Caki2 (cell line): Measurements from ENCODE around the gene TSPOAP1. TPM values are rescaled to one million over a fixed set of nuclear protein-coding genes. Genes with fewer than 3 reads are reported as not detected.

Experiments
- DNase-seq: peaks from one replicate; pipeline ENCODE4 v3.0.0-alpha.2; 2015; ENCODE audit warnings: low read depth
- in situ Hi-C: cut with HindIII; loops from 2 replicates; pipeline ENCODE4 v1.10.0; 2016; ENCODE audit warnings: low sequenced_read_pairs, low pct_unique_long_range_greater_than_20kb, mixed read lengths
- total RNA-seq: library from RNA; depleted of rRNA; stranded (reverse); fragments of >200 nt; shearing (Covaris generic); gene quantifications from 2 replicates; pipeline ENCODE4 v1.2.3, GENCODE V29; 2014; ENCODE audit warnings: low replicate concordance

Gene TSPOAP1
- total RNA-seq, 1 experiment from 2014 or later, result not detected

DNA sequence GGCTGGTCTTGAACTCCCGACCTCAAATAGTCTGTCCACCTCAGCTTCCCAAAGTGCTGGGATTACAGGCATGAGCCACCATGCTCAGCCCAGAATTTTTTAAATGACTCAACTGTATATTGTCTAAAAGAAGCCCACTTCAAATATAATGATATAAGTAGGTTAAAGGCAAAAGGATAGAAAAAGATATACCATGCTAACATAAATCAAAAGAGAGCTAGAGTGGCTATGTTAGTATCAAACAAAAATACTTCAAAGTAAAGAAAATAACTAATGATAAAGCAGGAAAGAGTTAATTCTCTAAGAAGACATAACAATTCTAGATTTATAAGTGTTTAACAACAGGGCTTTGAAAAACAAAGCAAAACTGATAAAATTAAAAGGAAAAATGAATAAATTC lies 34.6 kb downstream of the TSPOAP1 start:
- in situ Hi-C loops, result no loop called here

DNA sequence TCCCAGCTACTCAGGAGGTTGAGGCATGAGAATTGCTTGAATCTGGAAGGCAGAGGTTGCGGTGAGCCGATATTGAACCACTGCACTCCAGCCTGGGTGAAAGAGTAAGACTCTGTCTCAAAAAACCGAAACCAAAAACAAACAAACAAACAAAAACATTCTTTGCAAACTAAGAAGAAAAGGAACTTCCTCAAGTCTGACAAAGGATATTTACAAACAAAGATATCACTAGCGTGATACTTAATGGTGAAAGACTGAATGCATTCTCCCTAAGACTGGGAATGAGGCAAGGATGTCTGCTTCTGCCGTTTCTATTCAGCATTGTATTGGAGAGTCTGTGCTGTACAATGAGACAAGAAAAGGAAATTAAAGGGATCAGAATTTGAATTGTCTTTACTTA lies 37.3 kb downstream of the TSPOAP1 start:
- in situ Hi-C loops, result no loop called here
- DNase-seq, result no peak

More for the DNA sequence above, 34.6 kb downstream of the TSPOAP1 start:
- no peak for DNase-seq

- in situ Hi-C loops, result no loop called here
These were observed 38.7 kb downstream of the TSPOAP1 start for GRCh38 chr17:58289869-58290268.

GRCh38 chr17:58285422-58285810 lies 43.2 kb downstream of the TSPOAP1 start:
- no peak for DNase-seq
- in situ Hi-C loops, result no loop called here

More at GRCh38 chr17:58289869-58290268, 38.7 kb downstream of the TSPOAP1 start:
- peak; percentile 12 for DNase-seq

GRCh38 chr17:58284613-58285421 lies 43.8 kb downstream of the TSPOAP1 start:
- no peak for DNase-seq
- in situ Hi-C loops, result no loop called here

DNA sequence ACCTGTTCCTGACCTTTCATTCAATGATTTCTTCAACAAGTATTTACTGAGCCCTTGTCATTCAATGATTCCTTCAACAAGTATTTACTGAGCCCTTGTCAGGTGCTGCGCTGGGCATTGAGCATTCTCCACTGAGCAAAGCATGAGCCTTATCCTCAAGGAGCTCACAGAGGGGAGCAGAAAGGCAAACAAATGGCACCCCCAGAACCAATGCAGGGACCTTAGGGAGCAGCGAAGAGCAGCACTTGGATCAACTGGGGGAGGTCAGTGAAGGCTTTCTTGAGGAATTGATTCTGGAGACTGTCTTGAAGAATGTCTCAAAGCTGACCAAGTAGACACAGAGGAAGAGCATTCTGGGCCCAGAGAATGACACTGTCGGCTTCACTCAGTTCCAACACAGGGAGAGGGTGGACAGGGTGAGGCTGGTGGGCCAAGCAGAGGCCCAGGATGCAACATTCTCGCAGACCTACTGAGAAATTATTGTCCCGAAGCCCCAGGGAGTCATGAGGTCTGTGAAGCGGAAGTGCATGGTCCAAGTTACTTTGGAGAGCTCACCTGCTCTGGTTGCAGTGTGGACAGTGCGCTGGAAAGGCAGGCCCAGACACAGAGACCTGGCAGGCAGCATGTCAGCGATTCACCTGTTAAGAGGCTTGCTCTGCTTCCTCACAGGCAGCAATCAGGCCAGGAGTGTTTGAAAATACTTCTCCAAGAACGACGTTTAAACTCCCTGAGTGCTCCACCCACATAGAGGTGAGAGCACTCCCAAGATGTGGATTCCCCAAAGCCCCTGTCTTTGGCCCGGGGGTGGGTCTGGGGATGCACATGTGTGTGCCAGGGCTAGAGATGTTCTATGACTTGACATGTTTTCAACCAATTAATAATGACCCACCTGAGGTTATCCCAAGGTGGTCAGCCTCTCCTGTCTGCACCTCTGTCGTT lies 44.7 kb downstream of the TSPOAP1 start:
- no peak for DNase-seq
- in situ Hi-C loops, result no loop called here

DNA sequence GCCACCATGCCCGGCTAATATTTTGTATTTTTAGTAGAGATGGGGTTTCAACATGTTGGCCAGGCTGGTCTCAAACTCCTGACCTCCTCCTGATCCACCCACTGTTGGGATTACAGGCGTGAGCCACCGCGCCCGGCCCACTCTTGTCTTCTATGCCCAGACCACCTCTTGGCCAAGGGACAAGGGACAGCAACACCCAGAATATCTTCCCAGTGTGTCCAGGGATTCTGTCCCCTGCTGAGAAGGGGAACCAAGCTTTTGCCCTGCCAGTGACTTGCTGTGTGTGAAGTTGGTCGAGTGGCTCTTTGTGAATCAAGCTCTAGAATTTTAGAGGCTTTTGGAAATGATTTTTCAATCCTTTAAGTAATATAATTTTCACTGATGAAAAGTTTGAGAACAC lies 46.2 kb downstream of the TSPOAP1 start:
- DNase-seq, result no peak
- in situ Hi-C loops, result no loop called here

- DNase-seq, result no peak
- in situ Hi-C loops, result no loop called here
These were observed 47.0 kb downstream of the TSPOAP1 start for GRCh38 chr17:58281511-58282011.

GRCh38 chr17:58280480-58281217 lies 47.9 kb downstream of the TSPOAP1 start, which contains the start of gene MPO:
MPO (minus strand) TSS chr17:58280935; CDS start chr17:58280758, 177 bp downstream.
- in situ Hi-C loops, result no loop called here
- no peak for DNase-seq

DNA sequence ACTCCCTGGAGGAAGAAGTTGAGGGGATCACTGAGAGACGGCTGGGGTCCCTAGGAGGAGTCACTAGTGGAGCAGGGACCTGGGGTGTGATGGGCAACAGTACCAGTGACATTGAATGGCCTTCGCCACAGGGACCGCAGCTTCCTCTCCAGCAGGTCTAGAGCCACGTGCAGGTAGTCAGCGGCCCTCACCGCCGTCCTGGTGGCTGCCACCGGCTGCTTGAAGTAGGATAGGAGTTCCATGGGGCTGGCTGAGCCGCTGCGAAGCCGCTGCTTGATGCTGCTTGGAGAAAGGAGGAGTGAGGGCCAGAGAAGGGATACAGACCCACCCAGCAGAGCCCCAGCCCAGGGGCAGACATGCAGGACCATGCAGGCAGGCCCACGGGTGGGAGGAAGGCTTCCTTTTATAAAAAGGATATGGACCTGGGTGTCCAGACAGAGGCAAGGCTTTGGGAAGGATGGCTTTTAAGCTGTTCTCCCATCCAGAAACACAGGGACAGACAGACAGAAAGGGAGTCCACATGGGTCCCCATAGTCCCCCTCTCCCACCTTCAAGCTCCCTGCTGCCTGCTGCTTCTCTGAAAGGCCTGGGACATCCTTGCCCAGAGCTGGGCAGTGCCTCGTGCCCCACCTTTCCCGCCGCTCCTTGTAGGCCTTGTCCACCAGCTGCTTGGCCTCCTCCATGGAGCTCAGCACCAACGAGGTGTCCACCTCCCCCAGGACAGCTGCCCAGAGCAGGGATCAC lies 48.7 kb downstream of the TSPOAP1 start:
- in situ Hi-C loops, result no loop called here
- DNase-seq, result no peak

DNA sequence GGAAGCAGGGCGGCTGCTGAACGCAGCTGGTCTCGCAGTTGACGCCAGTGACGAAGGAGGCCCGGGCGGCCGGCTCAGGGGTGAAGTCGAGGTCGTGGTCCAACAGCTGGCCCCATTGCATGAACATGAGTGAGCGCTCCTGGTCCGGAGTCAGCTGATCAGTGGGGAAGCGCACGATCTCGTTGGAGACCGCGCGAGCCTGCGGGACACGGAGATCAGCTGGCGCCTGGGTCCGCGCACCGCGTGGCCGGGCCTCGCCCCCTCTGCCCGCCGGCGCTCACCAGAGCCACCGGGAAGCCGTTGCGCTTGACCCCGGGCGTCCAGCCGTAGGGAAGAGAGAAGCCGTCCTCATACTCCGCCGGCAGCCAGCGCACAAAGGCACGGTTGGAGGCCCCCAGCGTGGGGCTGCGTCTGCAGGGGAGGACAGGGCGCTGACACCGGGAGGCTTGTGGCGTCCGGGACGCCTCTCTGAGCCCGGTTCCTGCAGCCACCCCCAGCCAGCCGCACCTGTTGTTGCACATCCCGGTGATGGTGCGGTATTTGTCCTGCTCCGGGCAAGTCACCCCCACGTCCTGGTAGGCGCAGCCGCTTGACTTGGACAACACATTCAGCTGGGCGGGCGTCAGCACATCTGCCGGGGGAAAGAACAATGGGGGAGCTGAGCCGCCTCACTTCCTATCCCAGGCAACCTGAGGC lies 49.4 kb downstream of the TSPOAP1 start:
- DNase-seq, result no peak
- in situ Hi-C loops, result no loop called here

- in situ Hi-C loops, result no loop called here
- DNase-seq, result no peak
These were observed 50.0 kb downstream of the TSPOAP1 start for GRCh38 chr17:58278661-58279015.

- in situ Hi-C loops, result no loop called here
- DNase-seq, result no peak
These were observed 50.6 kb downstream of the TSPOAP1 start for GRCh38 chr17:58277802-58278595.

DNA sequence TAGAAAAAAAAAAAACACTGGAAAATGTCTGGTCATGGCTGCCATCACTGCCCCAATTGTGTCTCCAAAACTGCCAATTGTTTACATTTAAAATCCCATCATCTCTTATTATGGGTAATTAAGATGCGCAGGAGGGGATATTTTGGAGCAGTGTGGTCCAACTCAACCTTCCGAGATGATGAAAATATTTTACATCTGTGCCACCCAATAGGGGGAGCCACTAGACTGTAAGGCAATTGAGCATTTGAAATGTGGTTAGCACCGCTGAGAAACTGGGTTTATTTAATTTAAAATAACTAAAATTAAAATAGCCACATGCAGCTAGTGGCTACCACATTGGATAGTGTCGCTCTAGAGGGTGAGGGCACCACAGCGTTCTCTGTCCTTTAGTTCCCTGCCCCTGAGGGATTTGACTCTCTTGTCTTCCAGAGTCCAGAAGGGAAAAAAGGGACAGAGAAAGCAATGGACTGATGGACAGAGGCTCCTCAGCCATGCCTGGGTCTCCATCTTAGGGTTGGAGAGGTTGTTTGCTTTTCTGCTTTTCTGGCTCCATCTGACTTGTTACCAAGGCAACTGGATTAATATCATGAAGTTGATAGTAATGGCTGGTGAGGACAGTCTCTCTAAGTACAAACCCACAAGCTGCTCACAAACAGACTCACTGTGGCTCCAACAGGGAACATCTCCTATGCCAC lies 51.3 kb downstream of the TSPOAP1 start:
- in situ Hi-C loops, result no loop called here
- no peak for DNase-seq

DNA sequence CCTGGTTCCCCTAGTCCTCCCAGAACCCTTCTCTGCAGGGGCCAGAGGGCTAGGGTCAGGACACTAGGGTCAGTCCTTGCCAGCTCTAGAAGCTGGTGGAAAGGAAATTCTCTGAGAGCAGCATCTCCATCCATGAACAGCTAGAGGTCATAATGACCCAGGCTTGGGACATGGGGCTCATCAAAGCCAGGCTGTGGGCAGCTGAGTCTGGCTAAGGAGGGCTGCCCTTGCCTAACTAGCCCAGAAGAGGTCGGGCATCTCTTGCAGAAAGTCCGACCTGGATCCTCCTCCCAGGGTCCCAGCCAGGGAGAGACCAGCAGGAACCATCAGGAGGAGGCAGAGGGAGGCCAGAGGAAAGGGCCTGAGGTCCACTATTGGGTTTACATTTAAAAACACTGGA lies 52.2 kb downstream of the TSPOAP1 start:
- no peak for DNase-seq
- in situ Hi-C loops, result no loop called here

DNA sequence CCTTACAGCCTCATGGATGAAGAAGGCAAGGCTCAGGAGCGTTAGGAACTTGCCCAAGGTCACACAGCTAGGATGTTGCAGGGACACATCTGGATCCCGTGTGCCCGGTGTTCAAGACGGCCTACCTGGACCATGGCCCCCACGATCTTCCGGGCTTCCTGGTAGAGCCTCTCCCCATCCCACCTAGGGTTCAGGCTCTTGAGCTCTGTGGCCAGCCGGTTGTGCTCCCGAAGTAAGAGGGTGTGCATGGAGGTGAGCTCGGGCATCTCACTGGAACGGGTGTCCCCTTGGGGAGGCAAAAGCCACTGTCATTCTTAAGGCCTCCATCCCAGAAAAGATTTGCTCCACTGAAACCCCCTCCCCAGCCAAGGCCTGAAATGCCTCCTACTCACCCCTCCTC lies 53.2 kb downstream of the TSPOAP1 start:
- no peak for DNase-seq
- in situ Hi-C loops, result no loop called here
